H9 (cell line): Measurements from ENCODE around the gene KMT2C. TPM values are rescaled to one million over a fixed set of nuclear protein-coding genes. Genes with fewer than 3 reads are reported as not detected.
A peak's percentile ranks its signal among the peaks of the same experiment; 100 is the strongest.

Experiments
- DNase-seq: peaks from one replicate; pipeline ENCODE4 v3.0.0-alpha.2; 2017
- H2AFZ ChIP-seq: one replicate; pipeline ENCODE4 v1.6.1; 2013; ENCODE audit warnings: mild to moderate bottlenecking, low read length, control low read depth, moderate library complexity
- H2AK5ac ChIP-seq: 2 replicates; pipeline ENCODE4 v1.6.1; 2013; ENCODE audit warnings: low read length, control low read depth, mixed read lengths; ENCODE audit not compliant: insufficient read length
- H2BK120ac ChIP-seq: one replicate; pipeline ENCODE4 v1.6.1; 2013; ENCODE audit warnings: low read depth, mild to moderate bottlenecking, low read length, control low read depth, inconsistent platforms; ENCODE audit not compliant: poor library complexity, severe bottlenecking
- H2BK12ac ChIP-seq: 2 replicates; pipeline ENCODE4 v1.6.1; 2013; ENCODE audit warnings: low read length, control low read depth, mixed read lengths, low read depth; ENCODE audit not compliant: insufficient read length
- H2BK15ac ChIP-seq: 2 replicates; pipeline ENCODE4 v1.6.1; 2013; ENCODE audit warnings: low read depth, low read length, control low read depth
- H2BK20ac ChIP-seq: one replicate; pipeline ENCODE4 v1.6.1; 2013; ENCODE audit warnings: low read depth, mild to moderate bottlenecking, low read length, control low read depth, inconsistent platforms; ENCODE audit not compliant: poor library complexity, severe bottlenecking
- H2BK5ac ChIP-seq: 2 replicates; pipeline ENCODE4 v1.6.1; 2013; ENCODE audit warnings: low read length, control low read depth, mixed read lengths; ENCODE audit not compliant: insufficient read length
- H3K14ac ChIP-seq: 2 replicates; pipeline ENCODE4 v1.6.1; 2013; ENCODE audit warnings: low read length, control low read depth; ENCODE audit not compliant: insufficient read depth
- H3K18ac ChIP-seq: 2 replicates; pipeline ENCODE4 v1.6.1; 2013; ENCODE audit warnings: low read depth, mild to moderate bottlenecking, mixed read lengths, low read length, control low read depth; ENCODE audit not compliant: insufficient read length
- H3K23ac ChIP-seq: 2 replicates; pipeline ENCODE4 v1.6.1; 2013; ENCODE audit warnings: low read length, control low read depth, mixed read lengths, low read depth; ENCODE audit not compliant: insufficient read length
- H3K23me2 ChIP-seq: 2 replicates; pipeline ENCODE4 v1.6.1; 2013; ENCODE audit warnings: low read depth, mild to moderate bottlenecking, mixed read lengths, low read length, control low read depth; ENCODE audit not compliant: insufficient read length, poor library complexity, severe bottlenecking
- H3K27ac ChIP-seq: 2 replicates; pipeline ENCODE4 v1.5.1; 2013; ENCODE audit warnings: low read length, control low read depth, mixed read lengths, low read depth; ENCODE audit not compliant: insufficient read length
- H3K27me3 ChIP-seq: 2 replicates; pipeline ENCODE4 v1.6.1; 2013; ENCODE audit warnings: low read length, control low read depth, inconsistent platforms; ENCODE audit not compliant: insufficient read depth
- H3K4ac ChIP-seq: 2 replicates; pipeline ENCODE4 v1.6.1; 2013; ENCODE audit warnings: low read depth, mild to moderate bottlenecking, control low read depth, inconsistent platforms, low read length, moderate library complexity
- H3K4me1 ChIP-seq: 2 replicates; pipeline ENCODE4 v1.6.1; 2013; ENCODE audit warnings: low read length, control low read depth, inconsistent platforms; ENCODE audit not compliant: insufficient read depth
- H3K4me2 ChIP-seq: 2 replicates; pipeline ENCODE4 v1.6.1; 2013; ENCODE audit warnings: low read length, control low read depth, mixed read lengths; ENCODE audit not compliant: insufficient read length, insufficient read depth
- H3K56ac ChIP-seq: 2 replicates; pipeline ENCODE4 v1.6.1; 2013; ENCODE audit warnings: low read depth, mild to moderate bottlenecking, mixed read lengths, low read length, control low read depth; ENCODE audit not compliant: insufficient read length
- H3K79me1 ChIP-seq: 2 replicates; pipeline ENCODE4 v1.6.1; 2013; ENCODE audit warnings: low read depth, mild to moderate bottlenecking, moderate library complexity, low read length, control low read depth, inconsistent platforms; ENCODE audit not compliant: insufficient read depth, poor library complexity, severe bottlenecking
- H3K79me2 ChIP-seq: 2 replicates; pipeline ENCODE4 v1.6.1; 2013; ENCODE audit warnings: low read length, control low read depth, inconsistent platforms; ENCODE audit not compliant: insufficient read depth
- H3K9ac ChIP-seq: 2 replicates; pipeline ENCODE4 v1.6.1; 2013; ENCODE audit warnings: low read length, control low read depth, mixed read lengths; ENCODE audit not compliant: insufficient read length; ENCODE audit errors: extremely low read depth
- H3K9me3 ChIP-seq: one replicate; pipeline ENCODE4 v1.6.1; 2013; ENCODE audit warnings: low read depth, low read length, inconsistent platforms; ENCODE audit not compliant: control insufficient read depth
- H3T11ph ChIP-seq: one replicate; pipeline ENCODE4 v1.6.1; 2013; ENCODE audit warnings: mild to moderate bottlenecking, low read length, control low read depth, inconsistent platforms
- H4K20me1 ChIP-seq: one replicate; pipeline ENCODE4 v1.6.1; 2013; ENCODE audit not compliant: control insufficient read depth, insufficient read length, insufficient read depth
- H4K5ac ChIP-seq: 2 replicates; pipeline ENCODE4 v1.6.1; 2013; ENCODE audit warnings: low read depth, mild to moderate bottlenecking, mixed read lengths, low read length, control low read depth; ENCODE audit not compliant: insufficient read length
- H4K8ac ChIP-seq: replicated peaks from 2 replicates; pipeline ENCODE4 v1.6.1; 2013; ENCODE audit warnings: low read length, control low read depth, mixed read lengths, low read depth; ENCODE audit not compliant: insufficient read length
- H4K91ac ChIP-seq: 2 replicates; pipeline ENCODE4 v1.6.1; 2013; ENCODE audit warnings: low read depth, mild to moderate bottlenecking, moderate library complexity, mixed read lengths, low read length, control low read depth; ENCODE audit not compliant: insufficient read length
- H3K27ac Mint-ChIP-seq, 3 experiments: 2 replicates in 2 of 3; 3 replicates in 1 of 3; pipeline ENCODE4 v1.8.0; 2020 to 2021; ENCODE audit warnings: mixed read lengths in 3 of 3, mild to moderate bottlenecking in 1 of 3, moderate library complexity in 1 of 3
- H3K27me3 Mint-ChIP-seq: 2 replicates; pipeline ENCODE4 v1.8.0; 2021; ENCODE audit warnings: low read depth, mild to moderate bottlenecking, moderate library complexity, mixed read lengths
- H3K36me3 Mint-ChIP-seq, 3 experiments: 2 replicates in 2 of 3; 3 replicates in 1 of 3; pipeline ENCODE4 v1.8.0; 2020 to 2021; ENCODE audit warnings: low read depth in 3 of 3, mixed read lengths in 3 of 3; ENCODE audit not compliant: insufficient read depth in 1 of 3
- H3K4me1 Mint-ChIP-seq, 2 experiments: 2 replicates each; pipeline ENCODE4 v1.8.0; 2020; ENCODE audit warnings: mixed read lengths in 2 of 2
- H3K4me3 Mint-ChIP-seq, 2 experiments: 2 replicates in 1 of 2; 3 replicates in 1 of 2; pipeline ENCODE4 v1.8.0; 2020 to 2021; ENCODE audit warnings: mild to moderate bottlenecking in 2 of 2, mixed read lengths in 2 of 2, moderate library complexity in 1 of 2
- H3K9me3 Mint-ChIP-seq, 2 experiments: 2 replicates in 1 of 2; 3 replicates in 1 of 2; pipeline ENCODE4 v1.8.0; 2020; ENCODE audit warnings: mild to moderate bottlenecking in 2 of 2, mixed read lengths in 2 of 2, moderate library complexity in 1 of 2
- WGBS: extraction: QIAGEN DNeasy Blood & Tissue Kit; methylation state at CpG from one replicate; pipeline ENCODE4 v1.1.7; 2013; ENCODE audit warnings: missing lambda C conversion rate, low lambda C conversion rate, mixed read lengths; ENCODE audit not compliant: insufficient read length; ENCODE audit errors: extremely low coverage; 5-methylcytosine and 5-hydroxymethylcytosine counted together
- total RNA-seq: library from RNA; stranded (reverse); gene quantifications from 2 replicates; pipeline ENCODE4 v1.2.1, GENCODE V29; 2021
- TF ChIP-seq, protein P1 (sequence below): fragments of 200-600 bp; sonication (generic); conservative IDR thresholded peaks from 3 replicates; pipeline ENCODE4 v1.8.0; 2021; ENCODE audit warnings: antibody characterized with exemption, mild to moderate bottlenecking

KMT2C gene
- total RNA-seq, 1 experiment from 2014 or later: 32.2 TPM

DNA sequence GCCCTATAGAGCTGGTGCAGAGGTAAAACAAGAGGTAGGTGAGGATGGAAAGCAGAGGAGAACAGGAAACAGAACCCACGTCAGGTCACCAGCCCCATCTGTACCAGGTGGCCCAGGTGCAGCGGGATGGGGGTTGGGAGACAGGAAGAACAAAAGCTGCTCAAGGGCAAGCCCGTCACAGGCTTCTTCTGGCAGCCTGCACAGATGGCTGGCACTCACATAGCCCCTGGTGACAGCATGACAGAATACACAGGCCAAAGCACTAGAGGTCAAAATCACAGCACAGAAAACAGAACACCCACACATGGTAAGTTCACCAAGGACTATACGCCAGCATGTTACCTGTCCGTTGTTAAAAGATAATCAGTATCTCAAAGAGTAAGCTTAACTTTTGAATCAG, 283.5 kb downstream of the KMT2C start:
- Histone ChIP-seq H3K4me1 (no peaks in the 10 kb centered on the region), H3K27me3 (no peaks in the 10 kb centered on the region), H3T11ph (no peak overlapping the region), H3K14ac (no peak overlapping the region), H3K79me2 (no peaks in the 10 kb centered on the region), H4K20me1 (peaks cover 2% of the 10 kb centered on the region), H2BK15ac (no peak overlapping the region), H4K5ac (no peak overlapping the region), H2BK5ac (no peak overlapping the region), H3K79me1 (no peaks in the 10 kb centered on the region), H3K23ac (no peak overlapping the region), H3K4me2 (no peak overlapping the region), H4K8ac (no peak overlapping the region), H2BK12ac (no peak overlapping the region), H3K56ac (no peak overlapping the region), H3K9me3 (no peaks in the 10 kb centered on the region), H4K91ac (no peak overlapping the region), H2AK5ac (no peak overlapping the region), H3K18ac (no peak overlapping the region), H2BK120ac (no peak overlapping the region), H2BK20ac (no peak overlapping the region), H2AFZ (no peak overlapping the region), H3K23me2 (no peaks in the 10 kb centered on the region), H3K9ac (no peak overlapping the region), H3K4ac (no peak overlapping the region), H3K27ac (no peak overlapping the region)
- DNase-seq: no peak
- WGBS: no CpG with 5 or more reads among the region's 5 CpGs
- H3K27me3 Mint-ChIP-seq: no peaks in the 10 kb centered on the region
- H3K4me1 Mint-ChIP-seq: no peaks in the 10 kb centered on the region
- no peak overlapping the region for H3K4me3 Mint-ChIP-seq
- no peaks in the 10 kb centered on the region for H3K9me3 Mint-ChIP-seq
- peaks cover 24 to 71% (median 56%) of the 10 kb centered on the region in 3 experiments; a peak in 6 of 7 replicates for H3K36me3 Mint-ChIP-seq
- peak overlapping the region in 2 of 3 experiments; percentile 7 to 12; a peak in 2 of 7 replicates for H3K27ac Mint-ChIP-seq
- TF ChIP-seq, protein P1, sequence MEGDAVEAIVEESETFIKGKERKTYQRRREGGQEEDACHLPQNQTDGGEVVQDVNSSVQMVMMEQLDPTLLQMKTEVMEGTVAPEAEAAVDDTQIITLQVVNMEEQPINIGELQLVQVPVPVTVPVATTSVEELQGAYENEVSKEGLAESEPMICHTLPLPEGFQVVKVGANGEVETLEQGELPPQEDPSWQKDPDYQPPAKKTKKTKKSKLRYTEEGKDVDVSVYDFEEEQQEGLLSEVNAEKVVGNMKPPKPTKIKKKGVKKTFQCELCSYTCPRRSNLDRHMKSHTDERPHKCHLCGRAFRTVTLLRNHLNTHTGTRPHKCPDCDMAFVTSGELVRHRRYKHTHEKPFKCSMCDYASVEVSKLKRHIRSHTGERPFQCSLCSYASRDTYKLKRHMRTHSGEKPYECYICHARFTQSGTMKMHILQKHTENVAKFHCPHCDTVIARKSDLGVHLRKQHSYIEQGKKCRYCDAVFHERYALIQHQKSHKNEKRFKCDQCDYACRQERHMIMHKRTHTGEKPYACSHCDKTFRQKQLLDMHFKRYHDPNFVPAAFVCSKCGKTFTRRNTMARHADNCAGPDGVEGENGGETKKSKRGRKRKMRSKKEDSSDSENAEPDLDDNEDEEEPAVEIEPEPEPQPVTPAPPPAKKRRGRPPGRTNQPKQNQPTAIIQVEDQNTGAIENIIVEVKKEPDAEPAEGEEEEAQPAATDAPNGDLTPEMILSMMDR: no peak
